ENCODE measurements around the gene LILRB2.

- TF ChIP-seq POLR2A (IDR thresholded peaks at IDR 0.05) (no peak), CTCF (IDR thresholded peaks at IDR 0.05) (no peak)
Observed at GRCh38 chr19:54324071-54324470, 43.2 kb upstream of the LILRB2 start.
